ENCODE measurements around the gene ACOXL.

ACOXL gene

GRCh38 chr2:111134055-111134454, 401.7 kb downstream of the ACOXL start:
- peaks cover 30 to 78% of the 10 kb centered on the region in 2 experiments for H3K36me3 ChIP-seq (ENCODE audit: control insufficient read depth in 2 of 2, insufficient read depth in 1 of 2, low read length in 2 of 2)
- POLR2A ChIA-PET = interaction anchor here (0.9 kb wide), 1 partner anchor 13 kb away, joined by 3 read pairs; the partner anchor contains the start of gene BCL2L11
- CTCF ChIA-PET = interaction anchor here (0.6 to 3.1 kb wide), 4 partner anchors 9 to 281 kb away, joined by 3 to 9 read pairs (median 4); no protein-coding TSS in a partner anchor
- H3K4me1 ChIP-seq (ENCODE audit: control insufficient read depth, insufficient read depth, low read length) = peaks cover 18% of the 10 kb centered on the region
- no peak overlapping the region for H3K27ac ChIP-seq (ENCODE audit: extremely low read depth, low read depth, low read length)
- H3K4me3 ChIP-seq (ENCODE audit: low read depth, low read length) = no peak overlapping the region
- H3K9me3 ChIP-seq (ENCODE audit: control insufficient read depth, insufficient read depth, low read depth, low read length) = no peaks in the 10 kb centered on the region
- TF ChIP-seq ZBTB6 (tag by site-specific recombination; IDR thresholded peaks at IDR 0.05) = no peak
- no peak for TF ChIP-seq ZNF391 (tag by site-specific recombination; IDR thresholded peaks at IDR 0.05; ENCODE audit: borderline replicate concordance, low read depth)
- no peak for TF ChIP-seq MEIS1 (CRISPR knock-in tag; IDR thresholded peaks at IDR 0.05; ENCODE audit: borderline replicate concordance)
- TF ChIP-seq ZNF274 (IDR thresholded peaks at IDR 0.05; ENCODE audit: low read length) = no peak
- no peak for TF ChIP-seq ZNF274 (tag by site-specific recombination; IDR thresholded peaks at IDR 0.05; ENCODE audit: borderline replicate concordance)
- no peak for TF ChIP-seq TSHZ1 (tag by site-specific recombination; IDR thresholded peaks at IDR 0.05; ENCODE audit: borderline replicate concordance)
- TF ChIP-seq ZNF311 (tag by site-specific recombination; IDR thresholded peaks at IDR 0.05; ENCODE audit: borderline replicate concordance) = no peak
- no peak for TF ChIP-seq ZNF239 (tag by site-specific recombination; IDR thresholded peaks at IDR 0.05)
- no peak for TF ChIP-seq PRDM10 (tag by site-specific recombination; IDR thresholded peaks at IDR 0.05)
- no peak for TF ChIP-seq ZBTB48 (tag by site-specific recombination; IDR thresholded peaks at IDR 0.05)
- TF ChIP-seq SP3 (tag by site-specific recombination; IDR thresholded peaks at IDR 0.05) = no peak
- no peak for TF ChIP-seq ZNF501 (tag by site-specific recombination; IDR thresholded peaks at IDR 0.05)
- TF ChIP-seq OVOL3 (tag by site-specific recombination; IDR thresholded peaks at IDR 0.05) = no peak
- TF ChIP-seq ZNF292 (tag by site-specific recombination; IDR thresholded peaks at IDR 0.05; ENCODE audit: borderline replicate concordance, low read depth) = no peak
- TF ChIP-seq PRDM4 (tag by site-specific recombination; IDR thresholded peaks at IDR 0.05) = no peak
- TF ChIP-seq SCRT2 (tag by site-specific recombination; IDR thresholded peaks at IDR 0.05) = no peak
- TF ChIP-seq GLIS1 (tag by site-specific recombination; IDR thresholded peaks at IDR 0.05) = no peak
- TF ChIP-seq, protein P1, sequence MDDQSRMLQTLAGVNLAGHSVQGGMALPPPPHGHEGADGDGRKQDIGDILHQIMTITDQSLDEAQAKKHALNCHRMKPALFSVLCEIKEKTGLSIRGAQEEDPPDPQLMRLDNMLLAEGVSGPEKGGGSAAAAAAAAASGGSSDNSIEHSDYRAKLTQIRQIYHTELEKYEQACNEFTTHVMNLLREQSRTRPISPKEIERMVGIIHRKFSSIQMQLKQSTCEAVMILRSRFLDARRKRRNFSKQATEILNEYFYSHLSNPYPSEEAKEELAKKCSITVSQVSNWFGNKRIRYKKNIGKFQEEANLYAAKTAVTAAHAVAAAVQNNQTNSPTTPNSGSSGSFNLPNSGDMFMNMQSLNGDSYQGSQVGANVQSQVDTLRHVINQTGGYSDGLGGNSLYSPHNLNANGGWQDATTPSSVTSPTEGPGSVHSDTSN (CRISPR knock-in tag; IDR thresholded peaks at IDR 0.05) = no peak

Data from HEK293 (cell line).